HG03521 (cell line): ENCODE results near the gene SPNS1.
"Not testable (repeated sequence)": the region's sequence is repeated elsewhere in the genome, so short reads cannot be mapped to it uniquely, and the experiment has no call there.

Experiments used
- ATAC-seq: cut with Tn5 transposase; IDR thresholded peaks from one replicate; pipeline ENCODE4 v1.9.1; 2021; ENCODE audit warnings: mild to moderate bottlenecking, moderate library complexity; ENCODE audit not compliant: unreplicated experiment

The SPNS1 gene, protein sequence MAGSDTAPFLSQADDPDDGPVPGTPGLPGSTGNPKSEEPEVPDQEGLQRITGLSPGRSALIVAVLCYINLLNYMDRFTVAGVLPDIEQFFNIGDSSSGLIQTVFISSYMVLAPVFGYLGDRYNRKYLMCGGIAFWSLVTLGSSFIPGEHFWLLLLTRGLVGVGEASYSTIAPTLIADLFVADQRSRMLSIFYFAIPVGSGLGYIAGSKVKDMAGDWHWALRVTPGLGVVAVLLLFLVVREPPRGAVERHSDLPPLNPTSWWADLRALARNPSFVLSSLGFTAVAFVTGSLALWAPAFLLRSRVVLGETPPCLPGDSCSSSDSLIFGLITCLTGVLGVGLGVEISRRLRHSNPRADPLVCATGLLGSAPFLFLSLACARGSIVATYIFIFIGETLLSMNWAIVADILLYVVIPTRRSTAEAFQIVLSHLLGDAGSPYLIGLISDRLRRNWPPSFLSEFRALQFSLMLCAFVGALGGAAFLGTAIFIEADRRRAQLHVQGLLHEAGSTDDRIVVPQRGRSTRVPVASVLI

DNA sequence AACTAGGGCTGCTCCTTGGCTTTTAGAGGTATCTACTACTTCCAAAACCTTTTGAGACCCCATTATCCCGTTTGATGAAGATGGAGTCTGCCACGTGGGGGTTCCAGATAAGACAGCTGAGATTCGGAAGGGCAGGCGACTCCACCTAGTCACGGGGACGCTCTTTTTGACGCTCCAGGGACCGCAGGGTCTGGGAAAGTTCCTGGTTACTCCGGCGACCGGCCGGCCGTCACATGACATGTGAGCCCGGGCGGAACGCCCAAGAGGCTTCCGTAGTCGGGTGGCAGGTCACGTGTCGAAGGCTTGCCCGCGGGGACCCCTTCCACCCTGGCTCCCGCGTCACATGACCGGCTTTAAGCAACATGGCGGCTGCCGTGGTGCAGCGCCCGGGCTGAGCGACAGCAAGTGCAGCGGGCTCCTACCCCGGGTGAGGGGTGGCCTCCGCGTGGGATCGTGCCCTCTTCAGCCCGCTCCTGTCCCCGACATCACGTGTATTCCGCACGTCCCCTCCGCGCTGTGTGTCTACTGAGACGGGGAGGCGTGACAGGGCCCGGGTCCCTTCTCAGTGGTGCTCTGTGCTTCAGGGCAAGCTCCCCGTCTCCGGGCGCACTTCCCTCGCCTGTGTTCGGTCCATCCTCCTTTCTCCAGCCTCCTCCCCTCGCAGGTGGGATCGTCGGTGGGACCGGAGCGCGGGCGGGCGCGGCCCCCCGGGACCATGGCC is at the start of gene SPNS1:
Gene SPNS1 (plus strand): TSS at position 342 of the 721 bp plus-strand sequence. CDS start 374 bp downstream, at position 716.
- ATAC-seq = peak; percentile 89

DNA sequence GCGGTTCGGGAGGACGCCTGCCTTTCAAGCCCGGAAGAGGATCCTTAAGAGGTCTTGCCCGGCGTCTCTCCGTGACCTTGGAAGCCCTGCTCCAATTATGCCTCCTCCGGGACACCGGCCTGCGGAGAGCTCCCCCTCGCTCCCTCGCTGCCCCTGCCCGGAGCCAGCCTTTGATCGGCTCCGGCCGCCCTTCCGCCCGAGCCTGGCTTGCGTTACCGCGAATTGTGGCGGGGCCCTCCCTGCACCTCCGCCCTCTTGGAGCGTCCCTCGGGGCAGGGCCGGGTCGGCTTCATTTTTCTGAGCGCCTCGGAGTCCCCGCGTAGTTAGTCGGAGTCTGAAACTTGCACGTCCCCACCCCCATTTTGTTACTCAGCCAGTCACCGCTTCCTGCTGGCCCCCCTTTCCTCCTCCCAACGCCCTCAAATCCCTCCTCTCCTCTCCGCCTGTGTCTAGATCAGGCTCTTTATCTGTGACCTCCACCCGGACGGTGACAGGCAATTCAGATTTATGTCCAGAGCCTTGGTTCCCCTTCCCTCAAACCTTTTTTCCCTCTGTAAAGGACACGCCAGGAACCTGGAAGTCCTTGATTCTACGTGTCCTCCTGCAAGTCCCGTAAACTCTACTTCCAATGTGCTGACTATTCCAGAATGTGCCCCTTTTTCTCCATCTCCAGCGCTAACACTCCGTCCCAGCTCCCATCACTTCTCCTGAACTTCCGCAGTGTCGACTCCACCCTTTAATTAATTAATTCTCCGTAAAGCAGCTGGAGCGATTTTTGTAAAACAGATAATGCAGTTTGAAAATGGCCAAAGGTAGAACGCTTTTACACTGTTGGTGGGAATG is 49.0 kb upstream of the SPNS1 start:
- ATAC-seq = peak; percentile 30

DNA sequence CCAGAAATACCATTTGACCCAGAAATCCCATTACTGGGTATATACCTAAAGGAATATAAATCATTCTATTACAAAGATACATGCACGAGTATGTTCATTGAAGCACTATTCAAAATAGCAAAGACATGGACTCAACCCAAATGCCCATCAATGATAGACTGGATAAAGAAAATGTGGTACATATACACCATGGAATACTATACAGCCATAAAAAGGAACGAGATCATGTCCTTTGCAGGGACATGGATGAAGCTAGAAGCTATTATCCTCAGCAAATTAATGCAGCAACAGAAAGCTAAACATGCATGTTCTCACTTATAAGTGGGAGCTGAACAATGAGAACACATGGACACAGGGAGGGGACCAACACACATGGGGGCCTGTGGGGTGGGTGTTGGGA is 48.3 kb upstream of the SPNS1 start:
- not testable (repeated sequence) for ATAC-seq

DNA sequence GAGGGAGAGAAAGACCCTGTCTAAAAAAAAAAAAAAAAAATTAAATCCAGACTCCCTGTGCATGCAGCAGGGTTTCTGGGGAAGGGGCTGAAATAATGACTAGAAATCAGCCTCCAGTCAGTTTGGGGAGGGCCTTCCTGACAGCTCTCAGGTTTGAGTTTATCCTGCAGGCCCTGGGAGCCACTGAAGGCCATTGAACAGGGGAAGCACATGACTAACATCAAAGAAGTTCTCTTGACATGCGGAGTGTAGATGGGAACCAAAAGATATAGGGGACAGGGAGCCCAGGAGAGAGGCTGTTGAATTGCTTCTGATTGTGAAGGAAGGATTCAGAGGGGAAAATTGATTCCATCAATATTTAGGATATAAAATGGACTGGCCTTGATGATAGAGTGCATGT is 46.8 kb upstream of the SPNS1 start:
- ATAC-seq = no peak

DNA sequence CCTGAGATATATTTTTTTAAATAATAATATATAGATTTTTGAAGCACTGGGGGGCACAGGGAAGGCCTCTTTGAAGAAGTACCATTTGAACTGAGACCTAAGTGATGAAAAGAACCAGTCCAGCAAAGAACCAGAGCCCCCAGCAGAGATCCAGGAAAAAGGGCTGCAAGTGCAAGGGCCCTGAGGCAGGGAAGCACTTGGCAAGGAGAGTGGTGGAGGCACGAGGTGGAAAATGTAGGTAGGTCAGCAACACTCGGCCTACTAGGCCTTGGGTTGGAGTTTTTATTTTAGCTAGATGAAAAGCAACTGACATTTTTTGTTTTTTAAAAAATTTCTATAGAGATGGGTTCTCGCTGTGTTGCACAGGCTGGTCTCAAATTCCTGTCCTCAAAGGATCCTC is 44.4 kb upstream of the SPNS1 start:
- no peak for ATAC-seq

DNA sequence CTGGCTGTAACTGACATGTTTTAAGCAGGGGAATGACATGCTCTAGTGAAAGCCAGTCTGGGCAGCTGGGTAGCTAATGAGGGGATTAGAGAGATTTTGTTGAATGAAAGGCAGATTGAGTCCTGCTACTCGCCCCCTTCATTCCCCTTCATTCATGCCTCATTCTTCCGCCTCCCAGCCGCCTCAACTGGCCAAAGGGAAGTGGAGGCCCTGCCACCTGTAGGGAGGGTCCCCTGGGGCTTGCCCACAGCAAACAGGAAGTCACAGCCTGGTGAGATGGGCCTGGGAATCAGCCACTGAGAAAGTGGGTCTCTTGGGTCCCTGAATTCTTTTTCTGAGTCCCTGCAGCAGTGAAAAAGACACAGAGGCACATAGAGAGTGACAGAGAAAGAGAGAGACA is 43.9 kb upstream of the SPNS1 start:
- no peak for ATAC-seq

DNA sequence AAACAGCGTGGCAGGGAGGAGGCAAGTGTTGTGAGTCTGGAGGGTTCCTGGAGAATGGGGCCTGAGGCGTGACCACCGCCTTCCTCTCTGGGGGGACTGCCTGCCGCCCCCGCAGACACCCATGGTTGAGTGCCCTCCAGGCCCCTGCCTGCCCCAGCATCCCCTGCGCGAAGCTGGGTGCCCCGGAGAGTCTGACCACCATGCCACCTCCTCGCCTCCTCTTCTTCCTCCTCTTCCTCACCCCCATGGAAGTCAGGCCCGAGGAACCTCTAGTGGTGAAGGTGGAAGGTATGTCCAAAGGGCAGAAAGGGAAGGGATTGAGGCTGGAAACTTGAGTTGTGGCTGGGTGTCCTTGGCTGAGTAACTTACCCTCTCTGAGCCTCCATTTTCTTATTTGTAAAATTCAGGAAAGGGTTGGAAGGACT is 42.8 kb upstream of the SPNS1 start, which contains the start of gene CD19:
Gene CD19 (plus strand): TSS at position 171 of the 425 bp plus-strand sequence. CDS start 30 bp downstream, at position 201.
- no peak for ATAC-seq

DNA sequence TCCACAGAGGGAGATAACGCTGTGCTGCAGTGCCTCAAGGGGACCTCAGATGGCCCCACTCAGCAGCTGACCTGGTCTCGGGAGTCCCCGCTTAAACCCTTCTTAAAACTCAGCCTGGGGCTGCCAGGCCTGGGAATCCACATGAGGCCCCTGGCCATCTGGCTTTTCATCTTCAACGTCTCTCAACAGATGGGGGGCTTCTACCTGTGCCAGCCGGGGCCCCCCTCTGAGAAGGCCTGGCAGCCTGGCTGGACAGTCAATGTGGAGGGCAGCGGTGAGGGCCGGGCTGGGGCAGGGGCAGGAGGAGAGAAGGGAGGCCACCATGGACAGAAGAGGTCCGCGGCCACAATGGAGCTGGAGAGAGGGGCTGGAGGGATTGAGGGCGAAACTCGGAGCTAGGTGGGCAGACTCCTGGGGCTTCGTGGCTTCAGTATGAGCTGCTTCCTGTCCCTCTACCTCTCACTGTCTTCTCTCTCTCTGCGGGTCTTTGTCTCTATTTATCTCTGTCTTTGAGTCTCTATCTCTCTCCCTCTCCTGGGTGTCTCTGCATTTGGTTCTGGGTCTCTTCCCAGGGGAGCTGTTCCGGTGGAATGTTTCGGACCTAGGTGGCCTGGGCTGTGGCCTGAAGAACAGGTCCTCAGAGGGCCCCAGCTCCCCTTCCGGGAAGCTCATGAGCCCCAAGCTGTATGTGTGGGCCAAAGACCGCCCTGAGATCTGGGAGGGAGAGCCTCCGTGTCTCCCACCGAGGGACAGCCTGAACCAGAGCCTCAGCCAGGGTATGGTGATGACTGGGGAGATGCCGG is 42.0 kb upstream of the SPNS1 start:
- ATAC-seq = no peak

DNA sequence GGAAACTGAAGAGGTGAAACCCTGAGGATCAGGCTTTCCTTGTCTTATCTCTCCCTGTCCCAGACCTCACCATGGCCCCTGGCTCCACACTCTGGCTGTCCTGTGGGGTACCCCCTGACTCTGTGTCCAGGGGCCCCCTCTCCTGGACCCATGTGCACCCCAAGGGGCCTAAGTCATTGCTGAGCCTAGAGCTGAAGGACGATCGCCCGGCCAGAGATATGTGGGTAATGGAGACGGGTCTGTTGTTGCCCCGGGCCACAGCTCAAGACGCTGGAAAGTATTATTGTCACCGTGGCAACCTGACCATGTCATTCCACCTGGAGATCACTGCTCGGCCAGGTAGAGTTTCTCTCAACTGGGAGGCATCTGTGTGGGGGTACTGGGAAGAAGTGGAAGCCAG is 41.4 kb upstream of the SPNS1 start:
- no peak for ATAC-seq

DNA sequence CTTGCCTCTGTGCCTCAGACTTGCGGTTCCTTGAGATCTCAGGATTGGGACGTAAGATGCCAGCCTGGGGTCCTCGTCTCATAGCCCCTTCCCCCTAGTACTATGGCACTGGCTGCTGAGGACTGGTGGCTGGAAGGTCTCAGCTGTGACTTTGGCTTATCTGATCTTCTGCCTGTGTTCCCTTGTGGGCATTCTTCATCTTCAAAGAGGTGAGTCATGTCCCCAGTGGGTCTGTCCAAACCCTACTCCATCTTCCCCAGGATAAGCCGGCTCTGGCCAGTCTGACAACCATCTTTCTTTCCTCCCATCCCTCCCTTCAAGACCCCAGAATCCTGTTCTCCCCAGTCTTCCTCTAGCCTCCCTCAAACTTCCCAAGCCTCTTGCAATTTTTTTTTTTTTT is 39.2 kb upstream of the SPNS1 start:
- no peak for ATAC-seq

DNA sequence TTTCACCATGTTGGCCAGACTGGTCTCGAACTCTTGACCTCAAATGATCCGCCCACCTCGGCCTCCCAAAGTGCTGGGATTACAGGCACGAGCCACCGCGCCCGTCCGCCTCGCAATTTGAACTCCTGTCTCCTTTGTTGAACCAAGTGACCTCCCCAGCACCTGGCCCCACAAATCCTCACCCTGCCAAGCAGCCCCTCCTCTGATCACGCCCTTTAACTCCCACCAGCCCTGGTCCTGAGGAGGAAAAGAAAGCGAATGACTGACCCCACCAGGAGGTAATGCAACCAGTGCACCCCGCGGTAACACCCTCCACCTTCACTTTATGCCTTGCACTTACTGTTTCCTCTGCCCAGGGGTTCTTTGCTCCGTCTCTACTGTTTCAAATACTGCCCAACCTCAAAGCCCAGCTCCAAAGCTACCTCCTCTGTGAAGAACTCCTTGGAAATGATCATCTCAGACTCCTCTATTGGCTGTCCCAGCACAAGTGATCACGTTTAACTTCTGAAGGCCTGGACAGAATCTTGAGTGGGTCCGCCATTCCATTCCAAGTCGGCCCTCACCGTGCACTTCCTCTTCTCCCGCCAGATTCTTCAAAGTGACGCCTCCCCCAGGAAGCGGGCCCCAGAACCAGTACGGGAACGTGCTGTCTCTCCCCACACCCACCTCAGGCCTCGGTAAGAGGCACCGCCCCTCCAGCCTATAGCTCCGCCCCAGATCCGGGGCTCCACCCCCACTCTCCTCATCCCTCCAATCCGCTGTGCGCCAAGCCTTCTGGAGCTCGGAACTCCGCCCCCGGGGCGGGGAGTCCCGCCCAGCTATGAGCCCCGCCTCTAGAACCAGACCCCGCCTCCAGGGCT is 38.4 kb upstream of the SPNS1 start:
- peak; percentile 69 for ATAC-seq

DNA sequence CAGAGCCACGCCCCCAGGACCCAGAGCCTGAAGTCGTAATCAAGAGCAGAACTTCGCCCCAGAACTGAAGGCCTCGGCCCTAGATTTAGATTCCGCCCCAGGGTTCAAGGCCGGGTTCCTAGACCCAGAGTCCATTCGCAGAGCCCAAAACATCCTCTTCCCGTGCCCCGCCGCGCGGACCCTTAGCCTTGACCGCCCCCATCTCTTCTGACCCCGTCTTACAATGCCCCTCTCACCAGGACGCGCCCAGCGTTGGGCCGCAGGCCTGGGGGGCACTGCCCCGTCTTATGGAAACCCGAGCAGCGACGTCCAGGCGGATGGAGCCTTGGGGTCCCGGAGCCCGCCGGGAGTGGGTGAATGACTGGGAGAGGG is 37.8 kb upstream of the SPNS1 start:
- no peak for ATAC-seq

DNA sequence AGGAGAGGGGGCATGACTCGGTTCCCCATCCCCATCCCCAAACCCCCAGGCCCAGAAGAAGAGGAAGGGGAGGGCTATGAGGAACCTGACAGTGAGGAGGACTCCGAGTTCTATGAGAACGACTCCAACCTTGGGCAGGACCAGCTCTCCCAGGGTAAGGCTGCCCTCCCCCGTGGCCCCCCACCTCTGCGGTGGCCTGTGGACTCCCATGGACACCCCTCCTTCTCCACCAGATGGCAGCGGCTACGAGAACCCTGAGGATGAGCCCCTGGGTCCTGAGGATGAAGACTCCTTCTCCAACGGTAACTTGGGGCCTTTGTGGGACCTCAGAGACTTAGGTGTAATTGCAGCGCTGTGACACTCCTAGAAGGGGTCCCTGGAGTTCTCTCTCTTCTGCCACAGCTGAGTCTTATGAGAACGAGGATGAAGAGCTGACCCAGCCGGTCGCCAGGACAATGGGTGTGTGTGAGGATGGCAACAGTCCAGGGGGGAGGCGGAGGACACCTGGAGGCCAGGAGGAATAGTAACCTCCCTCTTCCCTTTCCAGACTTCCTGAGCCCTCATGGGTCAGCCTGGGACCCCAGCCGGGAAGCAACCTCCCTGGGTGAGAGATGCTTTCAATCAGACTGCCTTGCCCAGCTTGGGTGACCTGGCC is 37.2 kb upstream of the SPNS1 start:
- ATAC-seq = no peak

DNA sequence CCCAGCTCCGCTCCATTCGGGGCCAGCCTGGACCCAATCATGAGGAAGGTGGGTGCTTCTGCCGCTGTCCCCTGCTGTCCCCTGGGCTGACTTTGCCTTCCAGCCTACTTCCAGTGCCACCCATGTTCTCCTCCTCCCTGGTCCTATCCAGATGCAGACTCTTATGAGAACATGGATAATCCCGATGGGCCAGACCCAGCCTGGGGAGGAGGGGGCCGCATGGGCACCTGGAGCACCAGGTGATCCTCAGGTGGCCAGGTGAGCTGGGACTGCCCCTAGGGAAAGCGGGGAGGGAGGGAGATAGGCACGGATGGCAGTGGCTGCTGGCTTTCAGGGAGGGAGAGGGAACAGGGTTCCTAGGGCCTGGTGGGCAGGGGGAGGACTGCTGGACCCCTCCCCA is 35.9 kb upstream of the SPNS1 start:
- no peak for ATAC-seq

DNA sequence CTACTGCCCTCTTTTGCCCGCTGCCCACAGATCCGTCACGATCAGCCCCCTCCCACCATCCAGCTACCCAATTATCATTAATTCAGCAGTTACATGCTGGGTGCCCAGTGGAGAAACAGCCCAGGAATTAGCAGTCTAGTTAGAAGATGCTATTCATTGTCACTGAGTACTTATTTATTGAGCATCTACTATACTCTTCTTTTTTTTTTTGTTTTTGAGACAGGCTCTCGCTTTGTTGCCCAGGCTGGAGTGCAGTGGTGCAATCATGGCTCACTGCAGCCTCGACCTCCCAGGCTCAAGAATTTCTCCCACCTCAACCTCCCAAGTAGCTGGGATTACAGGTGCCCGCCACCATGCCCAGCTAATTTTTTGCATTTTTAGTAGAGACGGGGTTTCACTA is 34.8 kb upstream of the SPNS1 start:
- not testable (repeated sequence) for ATAC-seq

DNA sequence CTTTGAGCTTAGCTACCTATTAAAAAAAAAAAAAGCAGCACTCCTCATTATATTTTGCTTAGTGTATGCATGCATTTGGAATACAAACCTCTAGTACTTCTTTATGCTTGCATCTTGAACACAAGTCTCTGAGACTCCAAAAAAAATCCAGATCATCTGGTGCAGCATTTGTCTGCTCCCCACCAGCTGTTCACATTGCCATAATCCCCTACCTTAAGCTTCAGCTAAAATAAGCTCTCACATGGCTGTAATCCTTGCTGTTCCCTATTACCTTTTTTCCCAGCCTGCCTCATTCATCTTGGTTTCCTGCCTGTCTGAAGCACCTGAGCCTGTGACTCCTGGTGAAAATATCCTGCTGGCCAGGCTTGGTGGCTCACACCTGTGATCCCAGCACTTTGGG is 31.3 kb upstream of the SPNS1 start:
- no peak for ATAC-seq

DNA sequence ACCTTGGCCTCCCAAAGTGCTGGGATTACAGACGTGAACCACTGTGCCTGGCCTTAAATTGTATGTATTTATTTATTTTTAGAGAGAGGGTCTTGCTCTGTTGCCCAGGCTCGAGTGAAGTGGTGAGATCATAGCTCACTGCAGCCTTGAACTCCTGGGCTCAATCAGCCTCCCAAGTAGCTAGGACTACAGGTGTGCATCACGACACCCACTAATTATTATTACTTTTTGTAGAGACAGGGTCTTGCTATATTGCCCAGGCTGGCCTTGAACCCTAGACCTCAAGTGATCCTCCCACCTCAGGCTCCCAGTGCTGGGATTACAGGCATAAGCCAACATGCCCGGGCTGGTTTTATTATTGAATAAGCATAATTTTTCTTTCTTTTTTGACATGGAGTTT is 27.9 kb upstream of the SPNS1 start:
- no peak for ATAC-seq

DNA sequence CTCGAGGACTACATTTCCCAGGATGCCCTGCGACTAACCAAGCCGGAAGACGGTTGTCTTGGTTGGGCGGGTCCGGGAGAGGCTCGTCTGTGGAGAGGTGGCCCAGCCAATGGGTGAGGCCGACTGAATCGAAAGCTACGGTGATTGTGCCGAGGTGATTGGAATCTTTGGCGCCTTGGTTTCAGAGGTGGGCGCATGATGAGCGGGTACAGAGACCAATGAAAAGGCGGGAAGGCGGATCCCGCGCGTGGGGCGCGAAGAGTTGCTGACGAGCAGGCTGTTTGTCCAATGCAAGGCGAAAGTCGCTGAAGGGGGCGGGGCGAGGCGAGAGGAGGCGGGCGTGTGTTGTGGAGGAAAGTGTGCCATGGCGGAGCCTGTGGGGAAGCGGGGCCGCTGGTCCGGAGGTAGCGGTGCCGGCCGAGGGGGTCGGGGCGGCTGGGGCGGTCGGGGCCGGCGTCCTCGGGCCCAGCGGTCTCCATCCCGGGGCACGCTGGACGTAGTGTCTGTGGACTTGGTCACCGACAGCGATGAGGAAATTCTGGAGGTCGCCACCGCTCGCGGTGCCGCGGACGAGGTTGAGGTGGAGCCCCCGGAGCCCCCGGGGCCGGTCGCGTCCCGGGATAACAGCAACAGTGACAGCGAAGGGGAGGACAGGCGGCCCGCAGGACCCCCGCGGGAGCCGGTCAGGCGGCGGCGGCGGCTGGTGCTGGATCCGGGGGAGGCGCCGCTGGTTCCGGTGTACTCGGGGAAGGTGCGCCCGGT is 23.7 kb upstream of the SPNS1 start, which contains the start of gene NFATC2IP:
Gene NFATC2IP (plus strand): TSS at position 290 of the 762 bp plus-strand sequence. CDS start 75 bp downstream, at position 365.
- ATAC-seq = peak; percentile 91
